Mesothelial cell of epicardium (in vitro differentiated cells): ENCODE data around the gene LIN37. TPM values are rescaled to one million over a fixed set of nuclear protein-coding genes. Genes with fewer than 3 reads are reported as not detected.

Experiments used
- DNase-seq, 2 experiments: peaks; one replicate each; pipeline ENCODE4 v3.0.0; 2021; ENCODE audit warnings: low spot score in 2 of 2; ENCODE audit not compliant: unreplicated experiment in 2 of 2
- H3K27ac Mint-ChIP-seq: 2 replicates; pipeline ENCODE4 v1.8.0; 2021; ENCODE audit warnings: mixed read lengths
- H3K27me3 Mint-ChIP-seq: 2 replicates; pipeline ENCODE4 v1.8.0; 2021; ENCODE audit warnings: low read depth, mixed read lengths
- H3K36me3 Mint-ChIP-seq: 2 replicates; pipeline ENCODE4 v1.8.0; 2021; ENCODE audit warnings: mixed read lengths
- H3K4me1 Mint-ChIP-seq: 2 replicates; pipeline ENCODE4 v1.8.0; 2021; ENCODE audit warnings: mixed read lengths
- H3K4me3 Mint-ChIP-seq: 2 replicates; pipeline ENCODE4 v1.8.0; 2021; ENCODE audit warnings: mild to moderate bottlenecking, moderate library complexity, mixed read lengths
- H3K9me3 Mint-ChIP-seq: 2 replicates; pipeline ENCODE4 v1.8.0; 2021; ENCODE audit warnings: mixed read lengths
- total RNA-seq: library from RNA; stranded (reverse); gene quantifications from 3 replicates; pipeline ENCODE4 v1.2.1, GENCODE V29; 2021
- TF ChIP-seq, protein P1 (sequence below): fragments of 200-600 bp; sonication (generic); IDR thresholded peaks from one replicate; pipeline ENCODE4 v1.5.0; 2021; ENCODE audit warnings: antibody characterized with exemption; ENCODE audit not compliant: unreplicated experiment

Gene LIN37
- total RNA-seq, 1 donor from 2014 or later = 12.0 TPM

DNA sequence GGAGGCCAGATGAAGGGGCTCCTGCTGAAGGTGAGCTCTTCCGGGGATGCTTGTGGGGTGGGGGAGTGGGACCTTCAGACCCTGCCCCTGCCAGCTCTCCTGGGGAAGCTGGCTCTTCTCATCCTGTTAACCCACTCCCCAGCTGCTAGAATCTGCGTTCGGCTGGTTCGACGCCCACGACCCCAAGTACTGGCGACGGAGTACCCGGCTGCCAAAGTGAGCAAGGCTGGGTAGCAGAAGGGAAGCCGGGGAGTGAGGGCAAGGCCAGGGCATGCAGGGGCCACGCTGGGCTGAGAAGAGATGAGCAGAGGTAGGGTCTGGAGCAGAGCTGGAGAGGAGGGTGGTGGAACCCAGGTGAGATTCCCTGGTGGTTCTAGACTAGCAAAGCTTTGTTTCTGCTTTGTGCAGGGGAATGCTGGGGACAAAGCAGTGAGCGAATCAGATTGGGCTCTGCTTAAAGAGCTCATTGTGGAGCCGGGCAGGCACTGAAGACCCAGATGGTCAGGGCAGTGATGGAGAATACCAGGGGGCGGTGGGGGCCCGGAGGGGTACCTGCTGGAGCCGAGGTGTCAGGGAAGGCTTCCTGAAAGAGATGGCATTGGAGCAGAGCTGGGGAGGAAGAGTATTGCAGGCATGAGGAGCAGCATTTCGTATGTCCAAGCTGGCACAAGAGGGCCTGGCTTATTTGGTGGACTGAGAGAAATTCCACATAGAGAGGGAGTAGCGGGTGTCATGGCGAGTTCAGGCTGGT is 20.2 kb upstream of the LIN37 start:
- H3K4me3 Mint-ChIP-seq = no peak overlapping the region
- H3K4me1 Mint-ChIP-seq = no peaks in the 10 kb centered on the region
- peaks cover 47% of the 10 kb centered on the region for H3K36me3 Mint-ChIP-seq

DNA sequence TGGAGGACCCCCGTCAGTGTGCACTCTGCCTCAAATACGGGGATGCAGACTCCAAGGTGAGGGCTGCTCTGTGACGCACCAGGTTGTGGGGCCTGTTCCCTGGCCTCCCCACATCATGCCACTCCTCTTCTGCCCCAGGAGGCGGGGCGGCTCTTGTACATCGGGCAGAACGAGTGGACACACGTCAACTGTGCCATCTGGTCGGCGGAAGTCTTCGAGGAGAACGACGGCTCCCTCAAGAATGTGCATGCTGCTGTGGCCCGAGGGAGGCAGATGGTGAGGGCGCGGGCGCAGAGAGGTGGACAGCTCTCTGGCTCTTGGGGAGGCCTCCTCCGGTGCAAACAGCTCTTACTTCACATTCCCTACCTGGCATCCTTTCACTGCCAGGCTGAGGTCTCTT is 19.4 kb upstream of the LIN37 start:
- TF ChIP-seq, protein P1, sequence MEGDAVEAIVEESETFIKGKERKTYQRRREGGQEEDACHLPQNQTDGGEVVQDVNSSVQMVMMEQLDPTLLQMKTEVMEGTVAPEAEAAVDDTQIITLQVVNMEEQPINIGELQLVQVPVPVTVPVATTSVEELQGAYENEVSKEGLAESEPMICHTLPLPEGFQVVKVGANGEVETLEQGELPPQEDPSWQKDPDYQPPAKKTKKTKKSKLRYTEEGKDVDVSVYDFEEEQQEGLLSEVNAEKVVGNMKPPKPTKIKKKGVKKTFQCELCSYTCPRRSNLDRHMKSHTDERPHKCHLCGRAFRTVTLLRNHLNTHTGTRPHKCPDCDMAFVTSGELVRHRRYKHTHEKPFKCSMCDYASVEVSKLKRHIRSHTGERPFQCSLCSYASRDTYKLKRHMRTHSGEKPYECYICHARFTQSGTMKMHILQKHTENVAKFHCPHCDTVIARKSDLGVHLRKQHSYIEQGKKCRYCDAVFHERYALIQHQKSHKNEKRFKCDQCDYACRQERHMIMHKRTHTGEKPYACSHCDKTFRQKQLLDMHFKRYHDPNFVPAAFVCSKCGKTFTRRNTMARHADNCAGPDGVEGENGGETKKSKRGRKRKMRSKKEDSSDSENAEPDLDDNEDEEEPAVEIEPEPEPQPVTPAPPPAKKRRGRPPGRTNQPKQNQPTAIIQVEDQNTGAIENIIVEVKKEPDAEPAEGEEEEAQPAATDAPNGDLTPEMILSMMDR = no peak
- no peaks in the 10 kb centered on the region for H3K9me3 Mint-ChIP-seq
- H3K4me1 Mint-ChIP-seq = no peaks in the 10 kb centered on the region
- peaks cover 50% of the 10 kb centered on the region for H3K36me3 Mint-ChIP-seq
- H3K27me3 Mint-ChIP-seq = no peaks in the 10 kb centered on the region
- no peak overlapping the region for H3K27ac Mint-ChIP-seq
- no peak overlapping the region for H3K4me3 Mint-ChIP-seq
- no peak for DNase-seq

More for the DNA sequence above, 20.2 kb upstream of the LIN37 start:
- H3K27me3 Mint-ChIP-seq = no peaks in the 10 kb centered on the region
- H3K9me3 Mint-ChIP-seq = no peaks in the 10 kb centered on the region
- TF ChIP-seq, protein P1 = no peak
- H3K27ac Mint-ChIP-seq = no peak overlapping the region
- DNase-seq = no peak

DNA sequence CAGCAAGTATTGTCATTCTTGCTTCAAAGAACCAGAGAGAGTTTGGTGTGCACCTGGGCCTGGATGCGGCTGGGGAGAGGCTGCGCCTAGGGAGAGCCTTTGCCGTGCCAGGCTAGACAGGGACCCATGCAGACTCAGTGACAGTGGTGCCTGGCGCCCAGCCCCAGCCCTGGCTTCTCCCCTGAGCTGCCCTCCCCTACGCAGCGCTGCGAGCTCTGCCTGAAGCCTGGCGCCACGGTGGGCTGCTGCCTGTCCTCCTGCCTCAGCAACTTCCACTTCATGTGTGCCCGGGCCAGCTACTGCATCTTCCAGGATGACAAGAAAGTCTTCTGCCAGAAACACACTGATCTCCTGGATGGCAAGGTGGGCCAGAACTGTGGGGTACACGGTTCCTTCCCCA is 18.6 kb upstream of the LIN37 start:
- no peaks in the 10 kb centered on the region for H3K27me3 Mint-ChIP-seq
- H3K4me3 Mint-ChIP-seq = no peak overlapping the region
- H3K36me3 Mint-ChIP-seq = peaks cover 55% of the 10 kb centered on the region
- H3K4me1 Mint-ChIP-seq = no peaks in the 10 kb centered on the region
- DNase-seq = no peak
- H3K9me3 Mint-ChIP-seq = no peaks in the 10 kb centered on the region
- H3K27ac Mint-ChIP-seq = no peak overlapping the region
- TF ChIP-seq, protein P1 = no peak

DNA sequence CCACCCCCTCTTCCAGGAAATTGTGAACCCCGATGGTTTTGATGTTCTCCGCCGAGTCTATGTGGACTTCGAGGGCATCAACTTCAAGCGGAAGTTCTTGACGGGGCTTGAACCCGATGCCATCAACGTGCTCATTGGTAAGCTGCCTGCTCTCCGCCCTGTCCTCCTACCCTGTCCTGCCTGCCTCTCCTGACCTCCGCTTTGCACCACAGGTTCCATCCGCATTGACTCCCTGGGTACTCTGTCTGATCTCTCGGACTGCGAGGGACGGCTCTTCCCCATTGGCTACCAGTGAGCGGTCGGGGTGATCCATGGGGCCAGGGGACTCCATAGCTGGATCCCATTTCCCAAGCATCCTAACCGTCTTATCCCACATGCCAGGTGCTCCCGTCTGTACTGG is 18.1 kb upstream of the LIN37 start:
- DNase-seq = no peak
- Mint-ChIP-seq H3K4me1 (no peaks in the 10 kb centered on the region), H3K27me3 (no peaks in the 10 kb centered on the region), H3K36me3 (peaks cover 54% of the 10 kb centered on the region), H3K4me3 (no peak overlapping the region), H3K9me3 (no peaks in the 10 kb centered on the region), H3K27ac (no peak overlapping the region)
- TF ChIP-seq, protein P1 = no peak

DNA sequence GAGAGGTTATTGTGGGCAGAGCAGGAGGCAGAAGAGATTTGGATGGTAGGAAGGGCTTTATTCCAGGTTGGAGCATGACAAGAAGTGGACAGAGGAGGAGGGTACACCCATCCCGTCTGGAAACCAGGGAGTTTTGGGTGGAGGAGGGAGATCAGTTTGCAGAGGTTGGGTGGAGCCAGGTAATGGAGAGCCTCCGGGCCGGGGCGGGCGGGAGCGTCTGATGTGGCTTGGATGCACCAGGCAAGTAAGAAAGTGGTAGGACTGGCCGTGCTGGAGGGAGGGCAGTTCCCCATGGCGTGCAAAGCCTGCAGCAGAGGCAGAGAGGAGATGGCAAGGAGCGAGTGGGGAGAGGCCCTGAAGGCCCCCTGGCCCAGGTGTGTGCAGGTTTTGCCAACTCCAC is 17.0 kb upstream of the LIN37 start:
- H3K9me3 Mint-ChIP-seq = no peaks in the 10 kb centered on the region
- DNase-seq = no peak
- no peak overlapping the region for H3K4me3 Mint-ChIP-seq
- no peaks in the 10 kb centered on the region for H3K4me1 Mint-ChIP-seq
- H3K27ac Mint-ChIP-seq = no peak overlapping the region
- H3K27me3 Mint-ChIP-seq = no peaks in the 10 kb centered on the region
- H3K36me3 Mint-ChIP-seq = peaks cover 46% of the 10 kb centered on the region
- TF ChIP-seq, protein P1 = no peak
